Hepatocyte (in vitro differentiated cells): ENCODE measurements around the gene DNTT.

Experiments used
- EZH2 ChIP-seq: fragments of 200-600 bp; sonication (generic); IDR thresholded peaks from 2 replicates; pipeline ENCODE4 v1.6.1; 2016; ENCODE audit warnings: antibody characterized with exemption, mild to moderate bottlenecking, borderline replicate concordance
- EZH2phosphoT487 ChIP-seq: fragments of 200-600 bp; sonication (generic); IDR thresholded peaks from one replicate; pipeline ENCODE4 v1.6.1; 2018; ENCODE audit warnings: antibody characterized with exemption, mild to moderate bottlenecking, low read depth, moderate library complexity; ENCODE audit not compliant: unreplicated experiment, severe bottlenecking
- TF ChIP-seq, protein P1 (sequence below): fragments of 200-600 bp; sonication (generic); IDR thresholded peaks from 2 replicates; pipeline ENCODE4 v1.5.1; 2016; ENCODE audit warnings: antibody characterized with exemption, mild to moderate bottlenecking; ENCODE audit not compliant: poor library complexity

- TF ChIP-seq, protein P1, sequence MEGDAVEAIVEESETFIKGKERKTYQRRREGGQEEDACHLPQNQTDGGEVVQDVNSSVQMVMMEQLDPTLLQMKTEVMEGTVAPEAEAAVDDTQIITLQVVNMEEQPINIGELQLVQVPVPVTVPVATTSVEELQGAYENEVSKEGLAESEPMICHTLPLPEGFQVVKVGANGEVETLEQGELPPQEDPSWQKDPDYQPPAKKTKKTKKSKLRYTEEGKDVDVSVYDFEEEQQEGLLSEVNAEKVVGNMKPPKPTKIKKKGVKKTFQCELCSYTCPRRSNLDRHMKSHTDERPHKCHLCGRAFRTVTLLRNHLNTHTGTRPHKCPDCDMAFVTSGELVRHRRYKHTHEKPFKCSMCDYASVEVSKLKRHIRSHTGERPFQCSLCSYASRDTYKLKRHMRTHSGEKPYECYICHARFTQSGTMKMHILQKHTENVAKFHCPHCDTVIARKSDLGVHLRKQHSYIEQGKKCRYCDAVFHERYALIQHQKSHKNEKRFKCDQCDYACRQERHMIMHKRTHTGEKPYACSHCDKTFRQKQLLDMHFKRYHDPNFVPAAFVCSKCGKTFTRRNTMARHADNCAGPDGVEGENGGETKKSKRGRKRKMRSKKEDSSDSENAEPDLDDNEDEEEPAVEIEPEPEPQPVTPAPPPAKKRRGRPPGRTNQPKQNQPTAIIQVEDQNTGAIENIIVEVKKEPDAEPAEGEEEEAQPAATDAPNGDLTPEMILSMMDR: no peak
- no peak for TF ChIP-seq EZH2
- TF ChIP-seq EZH2phosphoT487: no peak
Observed at GRCh38 chr10:96269438-96270300, 34.6 kb upstream of the DNTT start.
